Endothelial cell of umbilical vein (primary cell): ENCODE results near the gene LCE1B. TPM values are rescaled to one million over a fixed set of nuclear protein-coding genes. Genes with fewer than 3 reads are reported as not detected.

Experiments used
- polyA plus RNA-seq, 4 experiments: library from polyadenylated mRNA; depleted of rRNA in 3 of 4; stranded (reverse) in 3 of 4; unstranded in 1 of 4; fragments of >200 nt; gene quantifications; 2 replicates each; pipeline versions ENCODE4 v1.2.1 to v1.2.3, GENCODE V29; 2011 to 2012; ENCODE audit warnings: missing spikeins in 1 of 4
- total RNA-seq: library from RNA; stranded (reverse); gene quantifications from 2 replicates; pipeline ENCODE4 v1.2.3, GENCODE V29; 2021

Gene LCE1B
- total and polyA plus RNA-seq, 2 donors (not counting 3 experiments of a cell fraction or from before 2014, with no cell fraction given) = not detected

Other genes with a start within 250 kb of the LCE1B start
- gene LCE3E, start 245.2 kb upstream of the LCE1B start, total RNA-seq = not detected in 2 replicates
- not detected in 2 replicates for gene LCE3E, start 245.2 kb upstream of the LCE1B start, polyA plus RNA-seq
- gene LCE3D, start 231.5 kb upstream of the LCE1B start, total RNA-seq = not detected in 2 replicates
- not detected in 2 replicates for gene LCE3D, start 231.5 kb upstream of the LCE1B start, polyA plus RNA-seq
- not detected in 2 replicates for gene LCE3C, start 211.7 kb upstream of the LCE1B start, total RNA-seq
- gene LCE3C, start 211.7 kb upstream of the LCE1B start, polyA plus RNA-seq = not detected in 2 replicates
- not detected in 2 replicates for gene LCE3B, start 198.2 kb upstream of the LCE1B start, total RNA-seq
- not detected in 2 replicates for gene LCE3B, start 198.2 kb upstream of the LCE1B start, polyA plus RNA-seq
- gene LCE3A, start 188.9 kb upstream of the LCE1B start, total RNA-seq = not detected in 2 replicates
- gene LCE3A, start 188.9 kb upstream of the LCE1B start, polyA plus RNA-seq = not detected in 2 replicates
- not detected in 2 replicates for gene LCE2D, start 148.6 kb upstream of the LCE1B start, total RNA-seq
- not detected in 2 replicates for gene LCE2D, start 148.6 kb upstream of the LCE1B start, polyA plus RNA-seq
- gene LCE2C, start 136.7 kb upstream of the LCE1B start, total RNA-seq = not detected in 2 replicates
- not detected in 2 replicates for gene LCE2C, start 136.7 kb upstream of the LCE1B start, polyA plus RNA-seq
- gene LCE2B, start 125.8 kb upstream of the LCE1B start, total RNA-seq = not detected in 2 replicates
- not detected in 2 replicates for gene LCE2B, start 125.8 kb upstream of the LCE1B start, polyA plus RNA-seq
- gene LCE2A, start 113.6 kb upstream of the LCE1B start, total RNA-seq = not detected in 2 replicates
- not detected in 2 replicates for gene LCE2A, start 113.6 kb upstream of the LCE1B start, polyA plus RNA-seq
- gene LCE4A, start 103.8 kb upstream of the LCE1B start, total RNA-seq = not detected in 2 replicates
- not detected in 2 replicates for gene LCE4A, start 103.8 kb upstream of the LCE1B start, polyA plus RNA-seq
- gene KPRP, start 53.9 kb upstream of the LCE1B start, total RNA-seq = not detected in 2 replicates
- gene KPRP, start 53.9 kb upstream of the LCE1B start, polyA plus RNA-seq = not detected in 2 replicates
- gene LCE1F, start 36.8 kb upstream of the LCE1B start, total RNA-seq = not detected in 2 replicates
- not detected in 2 replicates for gene LCE1F, start 36.8 kb upstream of the LCE1B start, polyA plus RNA-seq
- not detected in 2 replicates for gene LCE1E, start 25.7 kb upstream of the LCE1B start, total RNA-seq
- not detected in 2 replicates for gene LCE1E, start 25.7 kb upstream of the LCE1B start, polyA plus RNA-seq
- not detected in 2 replicates for gene LCE1D, start 15.2 kb upstream of the LCE1B start, total RNA-seq
- not detected in 2 replicates for gene LCE1D, start 15.2 kb upstream of the LCE1B start, polyA plus RNA-seq
- gene LCE1C, start 5.3 kb upstream of the LCE1B start, total RNA-seq = not detected in 2 replicates
- gene LCE1C, start 5.3 kb upstream of the LCE1B start, polyA plus RNA-seq = not detected in 2 replicates
- gene LCE1A, start 15.5 kb downstream of the LCE1B start, total RNA-seq = not detected in 2 replicates
- not detected in 2 replicates for gene LCE1A, start 15.5 kb downstream of the LCE1B start, polyA plus RNA-seq
- gene LCE6A, start 30.9 kb downstream of the LCE1B start, total RNA-seq = not detected in 2 replicates
- not detected in 2 replicates for gene LCE6A, start 30.9 kb downstream of the LCE1B start, polyA plus RNA-seq
- gene LCE7A, start 48.0 kb downstream of the LCE1B start, total RNA-seq = not detected in 2 replicates
- not detected in 2 replicates for gene LCE7A, start 48.0 kb downstream of the LCE1B start, polyA plus RNA-seq
- gene SMCP, start 66.4 kb downstream of the LCE1B start, total RNA-seq = not detected in 2 replicates
- not detected in 2 replicates for gene SMCP, start 66.4 kb downstream of the LCE1B start, polyA plus RNA-seq
- not detected in 2 replicates for gene IVL, start 96.6 kb downstream of the LCE1B start, total RNA-seq
- not detected in 2 replicates for gene IVL, start 96.6 kb downstream of the LCE1B start, polyA plus RNA-seq
- not detected in 2 replicates for gene SPRR5, start 135.2 kb downstream of the LCE1B start, total RNA-seq
- gene SPRR5, start 135.2 kb downstream of the LCE1B start, polyA plus RNA-seq = not detected in 2 replicates
- not detected in 2 replicates for gene SPRR4, start 158.7 kb downstream of the LCE1B start, total RNA-seq
- gene SPRR4, start 158.7 kb downstream of the LCE1B start, polyA plus RNA-seq = not detected in 2 replicates
- gene SPRR1A, start 172.1 kb downstream of the LCE1B start, total RNA-seq = not detected in 2 replicates
- not detected in 2 replicates for gene SPRR1A, start 172.1 kb downstream of the LCE1B start, polyA plus RNA-seq
- gene SPRR3, start 189.8 kb downstream of the LCE1B start, total RNA-seq = not detected in 2 replicates
- gene SPRR3, start 189.8 kb downstream of the LCE1B start, polyA plus RNA-seq = not detected in 2 replicates
- gene SPRR1B, start 219.2 kb downstream of the LCE1B start, total RNA-seq = not detected in 2 replicates
- not detected in 2 replicates for gene SPRR1B, start 219.2 kb downstream of the LCE1B start, polyA plus RNA-seq
- not detected in 2 replicates for gene SPRR2D, start 229.1 kb downstream of the LCE1B start, total RNA-seq
- not detected in 2 replicates for gene SPRR2D, start 229.1 kb downstream of the LCE1B start, polyA plus RNA-seq
- not detected in 2 replicates for gene SPRR2A, start 245.5 kb downstream of the LCE1B start, total RNA-seq
- not detected in 2 replicates for gene SPRR2A, start 245.5 kb downstream of the LCE1B start, polyA plus RNA-seq